ENCODE measurements around the gene HOXB13. TPM values are rescaled to one million over a fixed set of nuclear protein-coding genes. Genes with fewer than 3 reads are reported as not detected.
A peak's percentile ranks its signal among the peaks of the same experiment; 100 is the strongest.

The HOXB13 gene
- not detected for total RNA-seq

DNA sequence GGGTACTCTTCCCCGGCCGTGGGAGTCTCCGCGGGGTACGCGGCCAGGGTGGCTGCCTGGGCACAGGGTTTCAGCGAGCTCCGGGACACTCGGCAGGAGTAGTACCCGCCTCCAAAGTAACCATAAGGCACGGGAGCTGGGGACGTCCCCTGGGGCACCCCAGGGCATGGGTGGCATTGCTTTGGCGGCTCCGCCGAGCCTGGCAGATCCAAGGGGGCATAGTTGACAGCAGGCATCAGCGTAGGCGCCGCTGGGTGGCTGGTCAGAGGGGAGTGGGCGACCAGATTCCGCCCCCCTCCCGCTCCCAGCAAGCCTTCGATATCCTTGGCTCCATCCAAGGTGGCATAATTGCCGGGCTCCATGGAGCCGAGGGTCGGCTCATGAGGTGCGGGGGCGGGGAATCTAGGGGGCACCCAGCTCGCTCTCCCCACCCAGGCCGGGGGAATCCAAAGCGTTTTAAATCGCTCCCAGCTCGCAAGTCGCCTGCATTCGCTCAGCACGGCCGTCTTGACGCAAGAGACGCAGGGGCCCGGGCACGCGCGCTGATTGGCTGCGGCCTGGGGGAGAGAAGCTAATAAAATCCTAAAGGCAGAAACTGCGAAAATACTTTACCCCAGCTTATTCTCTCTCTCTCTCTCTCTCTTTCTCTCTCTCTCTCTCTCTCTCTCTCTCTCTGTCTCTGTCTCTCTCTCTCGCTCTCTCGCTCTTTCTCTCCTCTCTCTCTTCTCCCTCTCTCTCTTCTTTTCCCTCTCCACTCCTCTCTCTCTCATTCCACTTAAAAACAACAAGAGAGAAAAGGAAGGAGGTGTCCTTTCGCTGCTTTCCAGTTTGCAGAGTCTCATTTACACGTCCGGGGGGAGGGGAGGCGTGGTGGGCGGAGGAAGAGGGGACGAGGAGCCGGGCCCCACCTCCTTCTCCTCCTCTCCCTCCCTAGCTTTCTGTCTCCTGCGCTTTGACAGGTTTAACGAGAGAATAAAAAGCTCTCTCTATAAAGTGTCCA, at the start of gene HOXB13:
Gene HOXB13, minus strand, starts transcription at position 519 of the 1,000 bp plus-strand sequence. Its CDS starts 157 bp downstream, at position 362.
- Histone ChIP-seq H3K27me3 (peaks cover 0 to 100% (median 96%) of the 10 kb centered on the region in 4 donors), H3K4me1 (peaks cover 29 to 57% (median 43%) of the 10 kb centered on the region in 4 donors), H3K9me3 (no peaks in the 10 kb centered on the region), H3K4me3 (peak within 1 kb of the TSS; percentile 14 to 38 (median 34)), H3K36me3 (no peaks in the 10 kb centered on the region), H3K27ac (replicated peaks in 1 of 4) (no peak within 1 kb of the TSS)
- DNase-seq (ENCODE audit: extremely low spot score): no peak
- WGBS: 6% methylated on average over 35 of the region's 55 CpGs
- intact Hi-C loops (cut with DNase I): loop anchor here (5.0 kb wide), 1 partner anchor 149 kb away; no protein-coding TSS in a partner anchor
- TF ChIP-seq EP300 (IDR thresholded peaks at IDR 0.05): no peak
- TF ChIP-seq POLR2A (IDR thresholded peaks at IDR 0.05; ENCODE audit: low read depth): no peak
- no peak for TF ChIP-seq CTCF (IDR thresholded peaks at IDR 0.05)
- no peak for TF ChIP-seq POLR2AphosphoS5 (IDR thresholded peaks at IDR 0.05)

DNA sequence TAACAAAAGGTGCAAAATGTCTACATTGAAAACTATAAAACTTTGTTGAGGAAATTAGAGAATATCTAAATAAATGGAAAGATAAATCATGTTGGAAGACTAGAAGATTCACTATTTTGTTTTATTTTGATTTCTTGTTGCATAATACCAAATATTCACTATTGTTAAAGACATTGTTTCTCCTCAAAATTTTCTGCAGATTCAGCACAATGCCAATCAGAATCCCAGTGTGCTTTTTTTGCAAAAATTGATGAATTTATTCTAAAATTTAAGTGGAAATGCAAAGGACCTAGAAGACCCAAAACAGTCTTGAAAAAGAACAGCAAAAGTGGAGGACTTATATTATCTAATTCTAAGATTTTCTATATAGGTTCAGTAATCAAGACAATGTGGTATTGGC, 48.1 kb upstream of the HOXB13 start:
- TF ChIP-seq POLR2A (IDR thresholded peaks at IDR 0.05; ENCODE audit: low read depth): no peak
- TF ChIP-seq EP300 (IDR thresholded peaks at IDR 0.05): no peak
- TF ChIP-seq CTCF (IDR thresholded peaks at IDR 0.05): no peak
- TF ChIP-seq POLR2AphosphoS5 (IDR thresholded peaks at IDR 0.05): no peak
- Histone ChIP-seq H3K27me3 (peaks cover 0 to 55% (median 4%) of the 10 kb centered on the region in 4 donors), H3K9me3 (peaks cover 0 to 4% (median 0%) of the 10 kb centered on the region in 4 donors), H3K36me3 (no peaks in the 10 kb centered on the region), H3K4me1 (no peaks in the 10 kb centered on the region), H3K27ac (replicated peaks in 1 of 4) (no peak overlapping the region), H3K4me3 (no peak overlapping the region)
- intact Hi-C loops (cut with DNase I): no loop called here
- no peak for DNase-seq (ENCODE audit: extremely low spot score)

DNA sequence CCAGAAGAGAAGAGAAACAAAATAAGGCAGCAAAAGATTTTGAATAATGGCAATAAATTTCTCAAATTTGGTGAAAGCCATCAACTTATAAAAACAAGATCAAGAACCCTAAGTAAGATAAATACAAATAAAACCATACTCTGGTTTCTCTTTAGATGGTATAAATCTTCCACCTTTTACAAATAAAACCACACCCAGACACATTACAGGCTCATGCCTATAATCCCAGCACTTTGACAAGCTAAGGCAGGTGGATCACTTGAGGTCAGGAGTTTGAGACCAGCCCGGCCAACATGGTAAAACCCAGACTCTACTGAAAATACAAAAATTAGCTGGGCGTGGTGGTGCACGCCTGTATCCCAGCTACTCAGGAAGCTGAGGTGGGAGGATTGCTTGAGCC, 44.7 kb upstream of the HOXB13 start:
- H3K36me3 ChIP-seq: no peaks in the 10 kb centered on the region
- peaks cover 0 to 4% (median 0%) of the 10 kb centered on the region in 4 donors for H3K9me3 ChIP-seq
- H3K27ac ChIP-seq (replicated peaks in 1 of 4): no peak overlapping the region
- 86% methylated on average over 3 of the region's 3 CpGs for WGBS
- DNase-seq (ENCODE audit: extremely low spot score): no peak
- intact Hi-C loops (cut with DNase I): no loop called here
- peaks cover 0 to 74% (median 3%) of the 10 kb centered on the region in 4 donors for H3K27me3 ChIP-seq
- no peak for TF ChIP-seq POLR2AphosphoS5 (IDR thresholded peaks at IDR 0.05)
- TF ChIP-seq EP300 (IDR thresholded peaks at IDR 0.05): no peak
- TF ChIP-seq POLR2A (IDR thresholded peaks at IDR 0.05; ENCODE audit: low read depth): no peak
- no peak for TF ChIP-seq CTCF (IDR thresholded peaks at IDR 0.05)
- H3K4me3 ChIP-seq: no peak overlapping the region
- H3K4me1 ChIP-seq: no peaks in the 10 kb centered on the region

GRCh38 chr17:48770954-48771353, 42.4 kb upstream of the HOXB13 start:
- intact Hi-C loops (cut with DNase I): no loop called here
- no peak overlapping the region for H3K27ac ChIP-seq (replicated peaks in 1 of 4)
- WGBS: 62% methylated on average over 3 of the region's 3 CpGs
- H3K27me3 ChIP-seq: peaks cover 0 to 58% (median 0%) of the 10 kb centered on the region in 4 donors
- peaks cover 0 to 2% (median 0%) of the 10 kb centered on the region in 4 donors for H3K9me3 ChIP-seq
- H3K4me1 ChIP-seq: no peaks in the 10 kb centered on the region
- DNase-seq (ENCODE audit: extremely low spot score): no peak
- TF ChIP-seq POLR2AphosphoS5 (IDR thresholded peaks at IDR 0.05) (no peak), EP300 (IDR thresholded peaks at IDR 0.05) (no peak), POLR2A (IDR thresholded peaks at IDR 0.05; ENCODE audit: low read depth) (no peak), CTCF (IDR thresholded peaks at IDR 0.05) (no peak)
- no peaks in the 10 kb centered on the region for H3K36me3 ChIP-seq
- H3K4me3 ChIP-seq: no peak overlapping the region

All from esophagus muscularis mucosa (tissue), 4 donors.